HG03060 (cell line): Measurements from ENCODE around the gene TBC1D8B.
"Not testable (repeated sequence)": the region's sequence is repeated elsewhere in the genome, so short reads cannot be mapped to it uniquely, and the experiment has no call there.

Experiments used
- ATAC-seq: cut with Tn5 transposase; IDR thresholded peaks from one replicate; pipeline ENCODE4 v1.9.1; 2021; ENCODE audit warnings: low read depth, moderate number of reproducible peaks; ENCODE audit not compliant: unreplicated experiment

The TBC1D8B gene

GRCh38 chrX:106802388-106803275, at the start of gene TBC1D8B:
Gene TBC1D8B, plus strand, starts transcription at chrX:106802673. Its CDS starts 181 bp downstream, at chrX:106802854.
- ATAC-seq, result peak; percentile 69

- ATAC-seq, result not testable (repeated sequence)
Measured at GRCh38 chrX:106769288-106769687, 33.2 kb upstream of the TBC1D8B start.

GRCh38 chrX:106774981-106775380, 27.5 kb upstream of the TBC1D8B start:
- ATAC-seq, result no peak

- ATAC-seq, result no peak
Measured at GRCh38 chrX:106780264-106780663, 22.2 kb upstream of the TBC1D8B start.

- no peak for ATAC-seq
Measured at GRCh38 chrX:106780664-106781377, 21.7 kb upstream of the TBC1D8B start.

GRCh38 chrX:106783716-106784115, 18.8 kb upstream of the TBC1D8B start:
- no peak for ATAC-seq

- ATAC-seq, result no peak
Measured at GRCh38 chrX:106791495-106791894, 11.0 kb upstream of the TBC1D8B start.

GRCh38 chrX:106802063-106802387, 448 bp upstream of the TBC1D8B start:
- ATAC-seq, result no peak

- ATAC-seq, result no peak
Measured at GRCh38 chrX:106811131-106811910, 8.8 kb downstream of the TBC1D8B start.

- ATAC-seq, result not testable (repeated sequence)
Measured at GRCh38 chrX:106812930-106813329, 10.5 kb downstream of the TBC1D8B start.

- not testable (repeated sequence) for ATAC-seq
Measured at GRCh38 chrX:106814093-106814492, 11.6 kb downstream of the TBC1D8B start.

GRCh38 chrX:106862972-106863688, 60.7 kb downstream of the TBC1D8B start:
- ATAC-seq, result no peak

GRCh38 chrX:106863697-106864096, 61.2 kb downstream of the TBC1D8B start:
- no peak for ATAC-seq

GRCh38 chrX:106872796-106873195, 70.3 kb downstream of the TBC1D8B start:
- ATAC-seq, result not testable (repeated sequence)

GRCh38 chrX:106874075-106874474, 71.6 kb downstream of the TBC1D8B start:
- ATAC-seq, result no peak

GRCh38 chrX:106875151-106875550, 72.7 kb downstream of the TBC1D8B start:
- no peak for ATAC-seq

- no peak for ATAC-seq
Measured at GRCh38 chrX:106889468-106889867, 87.0 kb downstream of the TBC1D8B start.

GRCh38 chrX:106891762-106892460, 89.4 kb downstream of the TBC1D8B start:
- ATAC-seq, result no peak

GRCh38 chrX:106894392-106894909, 92.0 kb downstream of the TBC1D8B start:
- no peak for ATAC-seq
